Hepatocyte (in vitro differentiated cells): ENCODE measurements around the gene SP2.

ENCODE experiments used
- EZH2 ChIP-seq: fragments of 200-600 bp; sonication (generic); IDR thresholded peaks from 2 replicates; pipeline ENCODE4 v1.6.1; 2016; ENCODE audit warnings: antibody characterized with exemption, mild to moderate bottlenecking, borderline replicate concordance
- TF ChIP-seq, protein P1 (sequence below): fragments of 200-600 bp; sonication (generic); IDR thresholded peaks from 2 replicates; pipeline ENCODE4 v1.5.1; 2016; ENCODE audit warnings: antibody characterized with exemption, mild to moderate bottlenecking; ENCODE audit not compliant: poor library complexity

DNA sequence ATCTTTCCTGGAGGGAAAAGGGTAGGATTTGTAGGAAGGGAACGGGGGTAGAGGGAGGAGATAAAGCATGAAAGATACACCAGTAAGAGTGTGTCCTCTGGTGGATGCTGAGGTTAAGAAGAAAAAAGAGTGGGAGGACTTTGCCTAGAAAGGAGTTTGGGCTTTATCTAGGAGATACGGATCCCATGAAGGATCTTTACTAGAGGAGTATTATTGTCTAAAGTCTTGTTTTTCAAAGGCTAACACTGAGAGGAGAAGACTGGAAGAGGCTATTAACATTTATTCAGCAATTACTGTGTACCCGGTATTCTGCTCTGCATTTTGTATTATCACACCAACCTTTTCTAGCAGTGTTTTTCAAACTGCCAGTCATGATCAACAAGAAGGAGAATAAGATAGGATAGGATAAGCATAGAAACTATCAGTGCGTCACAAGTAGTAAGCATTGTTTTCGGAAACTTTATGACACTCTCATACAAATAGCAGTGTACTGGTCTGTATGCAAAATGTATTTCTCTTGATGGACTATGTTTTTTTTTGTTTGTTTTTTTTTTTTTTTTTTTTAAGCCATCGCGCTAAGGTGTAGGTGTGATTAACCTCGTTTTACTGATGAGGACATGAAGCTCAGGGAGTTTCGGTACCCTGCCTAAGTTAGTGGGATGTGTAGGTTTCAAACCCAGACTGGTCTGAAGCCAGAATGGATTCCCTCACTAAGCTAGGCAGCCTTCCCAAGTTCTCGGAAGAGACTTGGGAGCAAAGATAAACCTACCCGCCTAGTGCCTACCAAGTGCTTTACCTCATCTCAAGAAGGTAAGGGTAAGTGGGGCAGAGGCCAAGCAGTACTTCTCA, 1.3 kb upstream of the SP2 start:
- TF ChIP-seq, protein P1, sequence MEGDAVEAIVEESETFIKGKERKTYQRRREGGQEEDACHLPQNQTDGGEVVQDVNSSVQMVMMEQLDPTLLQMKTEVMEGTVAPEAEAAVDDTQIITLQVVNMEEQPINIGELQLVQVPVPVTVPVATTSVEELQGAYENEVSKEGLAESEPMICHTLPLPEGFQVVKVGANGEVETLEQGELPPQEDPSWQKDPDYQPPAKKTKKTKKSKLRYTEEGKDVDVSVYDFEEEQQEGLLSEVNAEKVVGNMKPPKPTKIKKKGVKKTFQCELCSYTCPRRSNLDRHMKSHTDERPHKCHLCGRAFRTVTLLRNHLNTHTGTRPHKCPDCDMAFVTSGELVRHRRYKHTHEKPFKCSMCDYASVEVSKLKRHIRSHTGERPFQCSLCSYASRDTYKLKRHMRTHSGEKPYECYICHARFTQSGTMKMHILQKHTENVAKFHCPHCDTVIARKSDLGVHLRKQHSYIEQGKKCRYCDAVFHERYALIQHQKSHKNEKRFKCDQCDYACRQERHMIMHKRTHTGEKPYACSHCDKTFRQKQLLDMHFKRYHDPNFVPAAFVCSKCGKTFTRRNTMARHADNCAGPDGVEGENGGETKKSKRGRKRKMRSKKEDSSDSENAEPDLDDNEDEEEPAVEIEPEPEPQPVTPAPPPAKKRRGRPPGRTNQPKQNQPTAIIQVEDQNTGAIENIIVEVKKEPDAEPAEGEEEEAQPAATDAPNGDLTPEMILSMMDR = no peak
- TF ChIP-seq EZH2 = no peak
